B cell (primary cell): Measurements from ENCODE around the gene IGFBP7.

ENCODE experiments used
- CTCF ChIP-seq: fragments of 200-600 bp; IDR thresholded peaks from one replicate; pipeline ENCODE4 v1.8.0; 2022; ENCODE audit warnings: antibody characterized with exemption, mild to moderate bottlenecking
- EZH2 ChIP-seq: IDR thresholded peaks from 2 replicates; pipeline ENCODE4 v1.6.1; 2012; ENCODE audit warnings: borderline replicate concordance, low read depth, mild to moderate bottlenecking, moderate library complexity, low read length; ENCODE audit not compliant: insufficient read depth, poor library complexity, severe bottlenecking

DNA sequence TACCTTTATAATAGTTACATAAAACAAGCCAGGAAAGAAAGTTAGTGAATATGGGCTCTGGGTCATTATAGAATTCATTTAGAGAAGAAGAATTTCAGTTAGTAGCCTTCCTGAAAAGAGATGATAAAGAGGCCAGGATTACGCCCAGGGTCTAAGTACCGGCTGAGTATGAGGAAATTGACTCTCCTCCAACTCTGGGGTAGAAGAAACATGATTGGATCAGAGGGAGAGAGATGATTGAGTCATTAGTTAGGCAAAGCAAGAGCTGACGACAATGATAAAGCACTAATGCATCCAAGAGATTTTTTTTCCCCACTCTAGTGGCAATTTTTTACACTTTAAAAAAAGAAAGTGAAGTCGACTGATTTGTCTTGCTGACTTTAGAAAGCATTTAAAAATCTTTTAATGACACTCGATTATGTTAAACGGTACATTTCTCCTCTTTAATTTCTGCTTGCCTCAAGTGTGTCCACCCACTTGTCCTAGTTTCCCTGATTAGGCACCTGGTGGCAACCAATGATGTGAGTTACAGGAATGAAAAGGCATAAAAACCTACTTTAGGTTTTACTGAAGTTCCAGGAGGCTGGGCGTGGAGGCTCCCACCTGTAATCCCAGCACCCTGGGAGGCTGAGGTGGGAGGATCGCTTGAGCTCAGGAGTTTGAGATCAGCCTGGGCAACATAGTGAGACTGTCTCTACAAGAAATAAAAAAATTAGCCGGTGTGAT lies 37.3 kb upstream of the IGFBP7 start:
- TF ChIP-seq EZH2 (no peak), CTCF (no peak)
